T-helper 9 cell (primary cell): ENCODE results near the gene HELLS.
"Not testable (repeated sequence)": the region's sequence is repeated elsewhere in the genome, so short reads cannot be mapped to it uniquely, and the experiment has no call there.

ENCODE experiments used
- DNase-seq: peaks from one replicate; pipeline ENCODE4 v3.0.0-alpha.2; 2020

HELLS gene

DNA sequence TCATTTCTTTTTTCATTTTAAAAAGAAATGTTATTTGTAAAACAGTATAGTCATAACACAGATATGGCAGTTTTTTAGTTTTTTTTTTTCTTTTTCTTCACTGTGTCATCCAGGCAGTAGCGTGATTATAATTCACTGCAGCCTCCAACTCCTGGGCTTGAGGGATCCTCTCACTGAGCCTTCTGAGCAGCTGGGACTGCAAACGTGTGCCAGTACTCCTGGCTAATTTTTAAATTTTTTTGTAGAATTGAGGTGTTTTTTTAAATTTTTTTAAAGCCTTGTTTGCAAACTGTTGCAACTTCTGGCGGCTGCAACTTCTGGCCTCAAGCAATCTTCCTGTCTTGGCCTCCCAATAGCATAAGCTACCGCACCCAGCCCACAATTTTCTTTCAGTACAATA, 63.0 kb downstream of the HELLS start:
- no peak for DNase-seq

DNA sequence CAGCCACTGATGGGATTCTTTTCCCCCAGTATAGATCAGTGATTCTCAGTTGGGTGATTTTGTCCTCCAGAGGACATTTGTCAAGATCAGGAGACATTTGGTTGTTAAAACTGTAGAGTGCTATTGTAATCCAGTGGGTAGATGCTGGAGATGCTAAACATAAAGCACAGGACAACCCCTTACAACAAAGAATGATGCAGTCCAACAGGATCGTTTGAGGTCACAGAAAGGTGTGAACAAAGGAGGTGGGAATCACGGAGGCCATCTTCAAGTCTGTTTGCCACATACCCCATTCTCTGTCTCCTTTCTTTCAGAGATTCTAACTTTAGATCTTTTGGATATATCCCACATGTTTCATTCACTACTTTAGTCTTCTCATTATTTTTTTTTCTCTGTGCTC, 69.0 kb downstream of the HELLS start:
- DNase-seq, result no peak

DNA sequence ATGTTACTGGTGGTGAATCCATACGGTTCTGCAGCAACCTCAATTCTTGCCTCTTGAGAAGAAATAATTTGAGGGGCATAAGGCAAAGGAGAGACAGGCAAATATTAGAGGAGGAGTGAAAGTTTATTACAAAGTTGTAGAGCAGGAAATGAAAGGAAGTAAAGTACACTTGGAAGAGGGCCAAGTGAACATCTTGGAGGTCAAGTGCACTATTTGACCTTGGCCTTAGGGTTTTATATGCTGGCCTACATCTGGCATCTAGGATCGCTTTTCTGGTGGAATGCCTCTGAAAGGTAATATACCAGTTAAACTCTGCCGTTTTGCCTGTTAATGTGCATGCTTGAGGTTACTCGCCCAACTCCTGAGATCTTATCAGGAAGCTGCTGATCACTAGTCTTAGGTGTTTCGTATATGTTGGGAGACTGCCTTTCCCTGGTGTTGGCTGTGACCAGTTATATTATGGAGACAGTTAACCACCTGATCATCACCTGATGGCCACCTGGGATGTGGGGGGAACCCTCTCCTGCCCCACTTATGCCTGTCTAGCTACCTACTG, 71.9 kb downstream of the HELLS start:
- no peak for DNase-seq

DNA sequence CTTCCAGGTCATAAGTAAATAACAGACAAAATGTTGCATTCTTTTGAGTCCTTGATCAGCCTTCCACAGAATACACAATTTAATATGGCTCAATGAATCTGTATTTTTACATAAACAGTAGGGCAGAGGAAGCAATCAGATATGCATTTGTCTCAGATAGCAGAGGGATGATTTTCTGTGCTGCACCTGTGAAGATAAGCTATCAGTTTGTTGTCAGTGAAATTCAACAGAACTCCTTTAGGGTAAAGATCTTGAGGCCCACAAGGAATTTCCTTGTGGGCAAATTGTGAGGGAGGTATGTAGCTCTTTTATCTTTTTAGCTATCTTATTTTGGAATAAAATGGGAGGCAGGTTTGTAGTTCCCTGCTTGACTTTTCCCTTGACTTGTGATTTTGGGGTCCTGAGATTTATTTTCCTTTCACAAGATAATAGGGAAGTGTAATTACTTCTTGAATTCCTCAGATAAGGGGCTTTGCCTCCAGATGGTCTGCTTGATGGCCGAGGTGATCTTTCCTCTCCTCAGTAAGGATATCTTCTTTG, 77.1 kb downstream of the HELLS start:
- DNase-seq, result no peak

DNA sequence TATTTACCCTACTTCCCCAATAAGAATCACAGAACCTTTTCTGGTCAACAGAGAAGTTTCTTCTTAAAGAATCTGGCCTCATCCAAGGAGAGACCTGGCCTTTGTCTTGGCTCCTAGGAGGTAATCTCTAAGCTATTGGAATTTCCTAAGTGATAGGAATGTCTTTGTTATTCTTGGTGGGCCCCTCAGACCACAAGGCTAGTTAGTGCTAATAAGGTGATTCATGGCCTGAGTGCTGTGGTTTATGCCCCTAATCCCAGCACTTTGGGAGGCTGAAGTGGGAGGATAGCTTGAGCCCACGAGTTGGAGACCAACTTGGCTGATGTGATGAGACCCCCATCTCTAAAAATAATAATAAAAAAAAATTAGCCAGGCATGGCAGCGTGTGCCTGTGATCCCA, 78.0 kb downstream of the HELLS start:
- no peak for DNase-seq

DNA sequence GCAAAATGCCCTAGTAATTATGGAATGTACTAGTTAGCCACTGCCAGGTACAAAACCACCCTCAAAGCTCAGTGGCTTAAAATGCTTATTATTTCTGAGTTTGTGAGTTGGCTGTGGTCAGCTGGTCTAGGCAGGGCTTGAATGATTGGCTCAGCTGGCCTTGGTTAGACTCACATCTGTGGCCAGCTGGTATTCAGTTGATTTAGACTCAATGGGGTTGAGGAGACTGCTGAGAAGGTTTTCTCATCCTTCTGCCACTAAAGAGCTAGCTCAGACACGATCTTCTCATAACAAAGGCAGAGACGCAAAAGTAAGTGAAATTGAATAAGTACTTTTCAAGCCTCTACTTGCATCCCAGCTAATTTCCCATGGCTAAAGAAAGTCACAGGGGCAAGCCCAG, 80.9 kb downstream of the HELLS start:
- DNase-seq, result no peak

DNA sequence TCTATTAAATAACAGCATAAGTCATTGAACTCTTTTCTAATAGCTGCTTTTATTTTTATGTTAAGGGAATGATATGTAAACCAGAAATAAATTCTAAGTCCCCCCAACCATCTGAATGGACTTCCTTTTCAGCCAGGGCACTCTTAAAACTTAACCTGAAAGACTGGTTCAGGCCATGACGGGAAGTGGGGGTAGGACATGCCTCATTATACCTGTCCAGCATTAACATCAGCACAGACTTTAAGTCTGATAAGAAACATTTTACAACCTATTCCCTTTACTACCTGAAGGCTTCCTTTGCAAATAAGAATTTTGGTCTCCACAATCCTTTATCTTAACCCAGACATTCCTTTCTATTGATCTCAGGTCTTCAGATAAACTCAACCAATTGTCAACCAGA, 81.9 kb downstream of the HELLS start:
- DNase-seq, result no peak

DNA sequence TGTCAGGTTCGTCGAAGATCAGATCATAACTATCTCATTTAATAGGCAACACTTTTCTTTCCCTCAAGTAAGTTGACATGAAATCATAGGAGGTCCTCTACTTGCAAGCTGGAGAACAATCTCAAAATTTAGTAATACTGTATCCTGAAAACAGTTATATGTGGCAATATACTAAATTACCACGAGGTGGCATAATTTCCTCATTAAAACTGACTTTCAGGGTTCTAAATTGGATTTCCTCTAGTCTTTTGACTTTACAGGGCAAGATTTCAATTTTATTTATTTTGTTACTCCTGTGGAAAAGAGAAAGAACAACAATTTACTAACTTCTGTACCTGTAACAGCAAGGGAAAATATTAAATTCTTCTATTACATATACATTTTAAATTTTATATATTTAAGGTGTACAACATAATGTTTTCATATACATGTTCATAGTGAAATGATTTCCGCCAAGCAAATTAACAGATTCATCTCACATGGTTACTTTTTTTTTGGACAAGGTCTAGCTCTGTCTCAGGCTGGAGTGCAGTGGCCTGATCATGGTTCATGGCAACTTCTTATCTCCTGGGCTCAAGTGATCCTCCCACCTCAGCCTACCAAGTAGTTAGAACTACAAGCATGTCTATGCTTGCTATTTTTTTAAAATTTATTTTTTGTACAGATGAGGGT, 84.6 kb downstream of the HELLS start:
- DNase-seq, result no peak

DNA sequence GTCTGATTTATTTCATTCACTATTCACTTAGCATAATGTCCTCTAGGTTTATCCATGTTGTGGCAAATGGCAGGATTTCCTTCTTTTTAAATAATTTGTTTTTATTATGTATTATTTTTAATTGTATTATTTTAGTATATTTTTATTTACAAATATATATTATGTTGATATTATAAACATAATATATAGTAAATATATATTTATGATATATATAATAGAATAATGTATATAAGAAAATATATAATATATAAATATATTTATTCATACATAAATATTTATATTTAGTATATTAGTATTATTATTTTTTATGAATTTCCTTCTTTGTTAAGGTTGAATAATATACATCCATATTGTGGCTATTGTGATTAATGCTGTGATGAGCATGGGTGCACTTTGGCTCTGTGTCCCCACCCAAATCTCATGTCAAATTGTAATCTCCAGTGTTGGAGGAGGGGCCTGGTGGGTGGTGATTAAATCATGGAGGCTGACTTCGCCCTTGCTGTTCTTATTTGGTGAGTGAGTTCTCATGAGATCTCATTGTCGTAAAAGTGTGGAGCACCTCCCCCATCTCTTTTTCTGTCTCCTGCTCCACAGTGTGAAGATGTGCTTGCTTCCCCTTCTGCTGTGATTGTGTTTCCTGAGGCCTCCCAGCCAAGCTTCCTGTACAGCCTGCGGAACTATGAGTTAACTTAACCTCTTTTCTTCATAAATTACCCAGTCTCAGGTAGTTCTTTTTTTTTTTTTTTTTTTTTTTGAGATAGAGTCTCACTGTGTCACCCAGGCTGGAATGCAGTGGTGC, 85.7 kb downstream of the HELLS start:
- DNase-seq, result no peak

DNA sequence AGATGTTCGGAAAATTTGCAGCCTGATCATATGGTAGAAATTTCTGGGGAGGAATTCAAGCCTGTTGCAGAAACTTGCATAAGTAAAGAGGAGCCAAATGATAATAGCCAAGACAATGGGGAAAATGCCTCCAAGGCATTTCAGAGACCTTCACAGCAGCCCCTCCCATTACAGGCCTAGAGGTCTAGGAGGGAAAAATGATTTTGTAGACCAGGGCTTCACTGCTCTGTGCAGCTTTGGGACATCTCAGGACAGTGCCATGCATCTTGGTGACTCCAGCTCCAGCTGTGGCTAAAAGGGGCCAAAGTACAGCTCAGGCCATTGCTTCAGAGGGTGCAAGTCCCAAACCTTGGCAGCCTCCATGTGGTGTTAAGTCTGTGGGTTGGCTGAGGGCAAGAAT, 87.4 kb downstream of the HELLS start:
- DNase-seq, result no peak

DNA sequence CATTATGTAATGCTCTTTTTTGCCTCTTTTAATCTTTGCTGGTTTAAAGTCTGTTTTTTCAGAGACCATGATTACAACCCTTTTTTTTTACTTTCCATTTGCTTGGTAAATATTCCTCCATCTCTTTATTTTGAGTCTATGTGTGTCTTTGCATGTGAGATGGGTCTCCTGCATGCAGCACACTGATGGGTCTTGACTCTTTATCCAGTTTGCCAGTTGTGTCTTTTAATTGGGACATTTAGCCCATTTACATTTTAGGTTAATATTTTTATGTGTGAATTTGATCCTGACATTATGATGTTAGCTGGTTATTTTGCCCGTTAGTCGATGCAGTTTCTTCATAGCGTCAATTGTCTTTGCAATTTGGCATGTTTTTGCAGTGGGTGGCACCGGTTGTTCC, 92.5 kb downstream of the HELLS start:
- not testable (repeated sequence) for DNase-seq

DNA sequence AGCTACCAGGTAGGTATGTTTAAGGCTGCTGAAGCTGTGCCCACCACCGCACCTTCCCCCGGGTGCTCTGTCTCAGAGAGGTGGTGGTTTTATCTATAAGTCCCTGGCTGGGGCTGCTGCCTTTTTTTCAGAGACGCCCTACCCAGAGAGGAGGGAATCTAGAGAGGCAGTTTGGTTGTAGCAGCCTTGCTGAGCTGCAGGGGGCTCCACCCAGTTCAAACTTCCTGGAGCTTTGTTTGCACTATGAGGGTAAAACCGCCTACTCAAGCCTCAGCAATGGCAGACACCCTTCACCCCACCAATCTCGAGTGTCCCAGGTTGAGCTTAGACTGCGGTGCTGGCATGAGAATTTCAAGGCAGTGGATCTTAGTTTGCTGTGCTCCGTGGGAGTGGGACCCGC, 94.3 kb downstream of the HELLS start:
- DNase-seq, result no peak

DNA sequence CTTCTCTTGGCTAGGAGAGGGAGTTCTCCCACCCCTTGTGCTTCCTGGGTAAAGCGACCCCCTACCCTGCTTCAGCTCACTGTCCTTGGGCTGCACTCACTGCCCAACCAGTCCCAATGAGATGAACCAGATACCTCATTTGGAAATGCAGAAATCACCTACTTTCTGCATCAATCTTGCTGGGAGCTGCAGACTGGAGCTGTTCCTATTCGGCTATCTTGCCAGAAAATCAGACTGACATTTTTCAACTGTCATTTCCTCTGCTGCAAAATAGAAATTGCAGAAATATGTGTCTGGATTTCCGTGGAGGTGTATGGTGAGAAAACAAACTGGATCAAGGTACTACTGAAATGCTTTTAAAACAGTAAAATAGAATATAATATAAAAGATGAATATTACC, 95.0 kb downstream of the HELLS start:
- no peak for DNase-seq

DNA sequence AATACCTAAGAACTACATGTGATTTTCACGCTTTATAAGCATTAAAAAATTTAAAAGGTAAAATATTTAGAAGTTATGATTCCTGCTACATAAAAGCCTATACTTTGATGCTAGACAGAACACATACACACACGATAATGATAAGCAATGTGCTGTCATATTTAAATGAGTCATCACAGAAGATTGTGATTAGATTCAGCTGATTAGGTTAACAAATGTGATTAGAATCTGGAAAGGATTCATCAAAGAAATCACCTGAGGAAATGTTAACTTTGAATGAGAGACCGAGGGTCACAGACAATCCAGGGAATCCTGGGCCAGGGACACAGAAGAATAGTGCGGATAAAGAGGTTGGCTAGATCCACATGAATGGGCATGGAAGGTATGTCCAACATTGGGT, 95.9 kb downstream of the HELLS start:
- no peak for DNase-seq

DNA sequence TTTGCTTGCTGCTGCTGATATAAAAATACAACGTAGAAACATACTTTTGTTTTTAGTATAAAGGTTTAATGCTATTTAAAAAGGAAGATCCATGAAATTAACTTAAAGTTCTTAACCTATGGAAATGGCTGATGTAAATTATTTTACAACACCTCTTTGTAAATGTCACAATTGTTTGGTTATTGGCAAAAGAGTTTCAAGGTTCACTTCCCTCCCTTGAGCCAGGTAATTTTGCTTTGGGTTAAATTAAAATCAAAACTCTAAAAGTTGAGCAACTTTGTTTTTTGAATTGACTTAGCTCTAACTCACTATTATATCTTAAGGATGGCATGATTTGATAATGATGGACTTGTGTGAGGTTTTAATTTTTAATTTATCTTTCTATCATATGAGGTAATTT, 98.8 kb downstream of the HELLS start:
- DNase-seq, result no peak

DNA sequence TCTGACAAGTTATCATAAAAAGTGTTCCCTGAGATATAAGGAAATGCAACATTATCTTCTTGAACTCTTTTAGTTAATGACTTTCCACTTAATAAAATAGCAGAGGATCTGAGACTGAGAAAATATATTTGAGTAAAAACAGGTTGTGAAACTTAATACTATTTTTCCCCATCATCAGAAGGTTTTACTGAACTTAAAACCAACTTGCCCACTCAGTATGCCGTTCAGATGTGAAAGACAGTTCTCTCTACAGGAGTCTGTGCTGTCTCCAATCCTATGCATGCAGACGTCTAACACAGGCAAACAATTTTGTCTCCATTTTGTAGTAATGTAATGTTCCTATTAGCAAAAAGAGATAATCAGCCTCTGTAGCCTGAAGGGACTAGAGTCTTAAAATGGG, 99.7 kb downstream of the HELLS start:
- no peak for DNase-seq
